Tibial nerve (tissue), 4 donors: ENCODE results near the gene ZNRF3.

ENCODE experiments used
- EP300 ChIP-seq, 2 donors: sonication (generic); formaldehyde crosslinking; IDR thresholded peaks; one replicate each; pipeline ENCODE4 v1.6.1; 2017; ENCODE audit warnings: antibody characterized with exemption in 2 of 2, mild to moderate bottlenecking in 1 of 2
- POLR2A ChIP-seq, 2 donors: fragments of 450-650 bp; IDR thresholded peaks; one replicate each; pipeline ENCODE4 v1.6.1; 2017; ENCODE audit warnings: antibody characterized with exemption in 2 of 2, mild to moderate bottlenecking in 2 of 2, moderate library complexity in 2 of 2
- TF ChIP-seq, protein P1 (sequence below), 5 experiments: fragments of 200-600 bp in 3 of 5; fragments of 450-650 bp in 2 of 5; sonication (generic) in 3 of 5; IDR thresholded peaks; one replicate each; pipeline ENCODE4 v1.5.1; 2016 to 2019; ENCODE audit warnings: antibody characterized with exemption in 5 of 5, mild to moderate bottlenecking in 3 of 5, moderate library complexity in 2 of 5

DNA sequence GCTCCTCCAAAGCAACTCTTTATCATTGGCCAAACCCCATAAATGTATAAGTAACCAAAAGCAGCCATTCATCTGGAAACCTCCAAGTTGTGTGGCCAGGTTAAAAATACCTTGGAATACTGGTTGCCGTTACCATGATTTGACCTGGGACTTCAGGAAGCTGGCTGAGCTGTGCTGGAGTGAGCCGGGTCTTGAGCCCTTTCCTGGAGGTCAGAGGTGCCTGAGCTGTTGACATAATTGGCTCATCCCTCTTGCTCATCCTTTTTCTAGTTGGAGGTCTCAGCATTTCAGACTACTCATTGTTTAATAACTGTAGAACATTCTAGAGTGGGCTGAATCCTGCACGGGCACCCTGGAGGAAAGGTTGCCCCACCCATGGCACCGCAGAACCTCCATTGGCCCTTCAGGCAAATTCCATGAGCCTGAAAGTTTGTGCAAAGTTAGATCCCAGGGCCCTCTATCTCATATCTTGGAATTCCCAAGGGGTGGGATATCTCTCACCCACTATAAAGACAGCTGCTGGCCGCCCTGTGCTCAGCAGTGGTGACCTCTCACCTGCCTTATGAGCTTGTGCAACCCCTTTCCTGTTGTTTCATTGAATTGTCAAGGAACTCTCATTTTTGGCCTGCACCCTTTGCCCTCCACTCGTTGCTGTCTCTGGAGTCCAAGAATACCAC lies 101.2 kb downstream of the ZNRF3 start:
- TF ChIP-seq, protein P1, sequence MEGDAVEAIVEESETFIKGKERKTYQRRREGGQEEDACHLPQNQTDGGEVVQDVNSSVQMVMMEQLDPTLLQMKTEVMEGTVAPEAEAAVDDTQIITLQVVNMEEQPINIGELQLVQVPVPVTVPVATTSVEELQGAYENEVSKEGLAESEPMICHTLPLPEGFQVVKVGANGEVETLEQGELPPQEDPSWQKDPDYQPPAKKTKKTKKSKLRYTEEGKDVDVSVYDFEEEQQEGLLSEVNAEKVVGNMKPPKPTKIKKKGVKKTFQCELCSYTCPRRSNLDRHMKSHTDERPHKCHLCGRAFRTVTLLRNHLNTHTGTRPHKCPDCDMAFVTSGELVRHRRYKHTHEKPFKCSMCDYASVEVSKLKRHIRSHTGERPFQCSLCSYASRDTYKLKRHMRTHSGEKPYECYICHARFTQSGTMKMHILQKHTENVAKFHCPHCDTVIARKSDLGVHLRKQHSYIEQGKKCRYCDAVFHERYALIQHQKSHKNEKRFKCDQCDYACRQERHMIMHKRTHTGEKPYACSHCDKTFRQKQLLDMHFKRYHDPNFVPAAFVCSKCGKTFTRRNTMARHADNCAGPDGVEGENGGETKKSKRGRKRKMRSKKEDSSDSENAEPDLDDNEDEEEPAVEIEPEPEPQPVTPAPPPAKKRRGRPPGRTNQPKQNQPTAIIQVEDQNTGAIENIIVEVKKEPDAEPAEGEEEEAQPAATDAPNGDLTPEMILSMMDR (IDR thresholded peaks at IDR 0.05): no peak
- TF ChIP-seq POLR2A (IDR thresholded peaks at IDR 0.05) (no peak), EP300 (IDR thresholded peaks at IDR 0.05) (no peak)
